Measurements from ENCODE around the gene TMEM132C. TPM values are rescaled to one million over a fixed set of nuclear protein-coding genes. Genes with fewer than 3 reads are reported as not detected.

Gene TMEM132C
- total RNA-seq, 2 donors from 2014 or later: 0.26 to 0.33 TPM

- peaks cover 15% of the 10 kb centered on the region for H3K9me3 Mint-ChIP-seq
- no peak overlapping the region for H3K27ac ChIP-seq (ENCODE audit: low read depth, low read length)
Measured at GRCh38 chr12:128581321-128581761, 314.4 kb downstream of the TMEM132C start.

GRCh38 chr12:128583453-128583852 lies 316.5 kb downstream of the TMEM132C start:
- peak; percentile 88 for DNase-seq
- 54 to 76% methylated on average over 4 to 9 of the region's 9 CpGs for WGBS, 2 experiments (ENCODE audit: insufficient coverage in 1 of 2, insufficient read length in 1 of 2)
- Mint-ChIP-seq H3K4me3 (no peak overlapping the region), H3K4me1 (peaks cover 10% of the 10 kb centered on the region), H3K36me3 (ENCODE audit: low read depth) (no peaks in the 10 kb centered on the region), H3K27ac (no peak overlapping the region), H3K9me3 (peaks cover 15% of the 10 kb centered on the region), H3K27me3 (ENCODE audit: insufficient read depth) (no peaks in the 10 kb centered on the region)
- peak; percentile 76 for TF ChIP-seq CTCF (conservative IDR thresholded peaks at IDR 0.05)
- no peaks in the 10 kb centered on the region for H3K36me3 ChIP-seq (ENCODE audit: control insufficient read depth, insufficient read depth, low read length)
- H3K27me3 ChIP-seq (ENCODE audit: control insufficient read depth, insufficient read depth, low read length, poor library complexity, severe bottlenecking): no peaks in the 10 kb centered on the region
- H3K27ac ChIP-seq (ENCODE audit: low read depth, low read length): no peak overlapping the region
- no peak overlapping the region for H3K4me3 ChIP-seq (ENCODE audit: low read length)
- no peak overlapping the region for H3K9ac ChIP-seq (ENCODE audit: extremely low read depth, low read length, poor library complexity, severe bottlenecking)
- H3K4me1 ChIP-seq (ENCODE audit: control insufficient read depth, insufficient read depth, low read length): no peaks in the 10 kb centered on the region
- no peaks in the 10 kb centered on the region for H3K9me3 ChIP-seq (ENCODE audit: control insufficient read depth, low read length)

More at GRCh38 chr12:128581321-128581761, 314.4 kb downstream of the TMEM132C start:
- Mint-ChIP-seq H3K27ac (no peak overlapping the region), H3K4me1 (peaks cover under 1% of the 10 kb centered on the region), H3K4me3 (no peak overlapping the region), H3K36me3 (ENCODE audit: low read depth) (no peaks in the 10 kb centered on the region), H3K27me3 (ENCODE audit: insufficient read depth) (no peaks in the 10 kb centered on the region)
- no peak overlapping the region for H3K9ac ChIP-seq (ENCODE audit: extremely low read depth, low read length, poor library complexity, severe bottlenecking)
- H3K4me1 ChIP-seq (ENCODE audit: control insufficient read depth, insufficient read depth, low read length): no peaks in the 10 kb centered on the region
- WGBS, 2 experiments (ENCODE audit: insufficient coverage in 1 of 2, insufficient read length in 1 of 2): 76 to 87% methylated on average over 4 to 7 of the region's 7 CpGs
- TF ChIP-seq CTCF (conservative IDR thresholded peaks at IDR 0.05): no peak
- no peaks in the 10 kb centered on the region for H3K27me3 ChIP-seq (ENCODE audit: control insufficient read depth, insufficient read depth, low read length, poor library complexity, severe bottlenecking)
- DNase-seq: no peak
- H3K9me3 ChIP-seq (ENCODE audit: control insufficient read depth, low read length): no peaks in the 10 kb centered on the region
- H3K36me3 ChIP-seq (ENCODE audit: control insufficient read depth, insufficient read depth, low read length): no peaks in the 10 kb centered on the region
- no peak overlapping the region for H3K4me3 ChIP-seq (ENCODE audit: low read length)

- WGBS, 2 experiments (ENCODE audit: insufficient coverage in 1 of 2, insufficient read length in 1 of 2): 66 to 69% methylated on average over 7 of the region's 7 CpGs
- Mint-ChIP-seq H3K27me3 (ENCODE audit: insufficient read depth) (no peaks in the 10 kb centered on the region), H3K9me3 (peaks cover 13% of the 10 kb centered on the region), H3K4me3 (no peak overlapping the region), H3K27ac (no peak overlapping the region), H3K36me3 (ENCODE audit: low read depth) (no peaks in the 10 kb centered on the region), H3K4me1 (peaks cover 10% of the 10 kb centered on the region)
- Histone ChIP-seq H3K4me3 (ENCODE audit: low read length) (no peak overlapping the region), H3K27ac (ENCODE audit: low read depth, low read length) (no peak overlapping the region), H3K36me3 (ENCODE audit: control insufficient read depth, insufficient read depth, low read length) (no peaks in the 10 kb centered on the region), H3K9me3 (ENCODE audit: control insufficient read depth, low read length) (no peaks in the 10 kb centered on the region), H3K4me1 (ENCODE audit: control insufficient read depth, insufficient read depth, low read length) (no peaks in the 10 kb centered on the region), H3K27me3 (ENCODE audit: control insufficient read depth, insufficient read depth, low read length, poor library complexity, severe bottlenecking) (no peaks in the 10 kb centered on the region), H3K9ac (ENCODE audit: extremely low read depth, low read length, poor library complexity, severe bottlenecking) (no peak overlapping the region)
- DNase-seq: peak; percentile 71
- TF ChIP-seq CTCF (conservative IDR thresholded peaks at IDR 0.05): no peak
Measured at GRCh38 chr12:128586451-128587029, 319.6 kb downstream of the TMEM132C start.
